ENCODE results near the gene ZNF124.

DNA sequence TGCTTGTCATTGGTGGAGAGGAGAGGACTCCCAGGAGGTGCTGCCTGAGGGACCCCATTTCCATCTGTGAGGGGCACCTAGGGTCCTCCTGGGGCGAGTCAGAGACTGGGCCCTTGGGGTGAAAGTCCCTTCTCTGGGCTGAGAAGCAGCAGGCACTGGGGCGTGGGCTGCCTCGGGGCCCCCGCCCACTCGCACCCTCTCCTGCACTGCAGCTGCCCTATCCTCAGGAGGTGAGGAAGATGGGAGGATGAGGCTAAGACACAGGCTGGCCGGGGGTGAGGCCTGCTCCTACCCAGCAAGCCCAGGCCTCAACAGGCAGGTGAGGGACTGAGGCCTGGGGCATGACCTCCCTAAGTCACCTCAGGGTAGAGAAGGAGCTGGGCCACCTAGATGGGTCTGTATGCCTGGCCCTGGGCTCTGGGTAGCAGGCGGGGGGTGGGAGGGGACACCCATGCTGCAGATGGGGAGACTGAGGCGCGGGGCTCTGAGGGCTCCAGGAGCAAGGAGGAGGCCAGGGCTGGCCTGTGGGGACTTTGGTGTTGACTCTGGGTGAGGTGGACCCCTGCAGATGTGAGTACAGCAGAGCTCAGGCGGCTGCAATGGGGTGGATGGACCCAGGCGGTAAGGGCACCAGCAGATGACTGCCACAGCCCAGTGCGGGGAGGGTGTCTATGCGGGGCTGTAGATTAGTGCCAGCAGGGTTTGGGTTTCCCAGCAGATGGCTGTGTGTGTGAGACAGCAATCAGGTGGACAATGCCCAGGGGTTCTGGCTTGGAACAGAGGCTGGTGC is 57.3 kb downstream of the ZNF124 start:
- TF ChIP-seq POLR2A (IDR thresholded peaks at IDR 0.05), result no peak
- TF ChIP-seq, protein P1, sequence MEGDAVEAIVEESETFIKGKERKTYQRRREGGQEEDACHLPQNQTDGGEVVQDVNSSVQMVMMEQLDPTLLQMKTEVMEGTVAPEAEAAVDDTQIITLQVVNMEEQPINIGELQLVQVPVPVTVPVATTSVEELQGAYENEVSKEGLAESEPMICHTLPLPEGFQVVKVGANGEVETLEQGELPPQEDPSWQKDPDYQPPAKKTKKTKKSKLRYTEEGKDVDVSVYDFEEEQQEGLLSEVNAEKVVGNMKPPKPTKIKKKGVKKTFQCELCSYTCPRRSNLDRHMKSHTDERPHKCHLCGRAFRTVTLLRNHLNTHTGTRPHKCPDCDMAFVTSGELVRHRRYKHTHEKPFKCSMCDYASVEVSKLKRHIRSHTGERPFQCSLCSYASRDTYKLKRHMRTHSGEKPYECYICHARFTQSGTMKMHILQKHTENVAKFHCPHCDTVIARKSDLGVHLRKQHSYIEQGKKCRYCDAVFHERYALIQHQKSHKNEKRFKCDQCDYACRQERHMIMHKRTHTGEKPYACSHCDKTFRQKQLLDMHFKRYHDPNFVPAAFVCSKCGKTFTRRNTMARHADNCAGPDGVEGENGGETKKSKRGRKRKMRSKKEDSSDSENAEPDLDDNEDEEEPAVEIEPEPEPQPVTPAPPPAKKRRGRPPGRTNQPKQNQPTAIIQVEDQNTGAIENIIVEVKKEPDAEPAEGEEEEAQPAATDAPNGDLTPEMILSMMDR (IDR thresholded peaks at IDR 0.05), result no peak
